ENCODE measurements around the gene UBE2Z.

Gene UBE2Z

DNA sequence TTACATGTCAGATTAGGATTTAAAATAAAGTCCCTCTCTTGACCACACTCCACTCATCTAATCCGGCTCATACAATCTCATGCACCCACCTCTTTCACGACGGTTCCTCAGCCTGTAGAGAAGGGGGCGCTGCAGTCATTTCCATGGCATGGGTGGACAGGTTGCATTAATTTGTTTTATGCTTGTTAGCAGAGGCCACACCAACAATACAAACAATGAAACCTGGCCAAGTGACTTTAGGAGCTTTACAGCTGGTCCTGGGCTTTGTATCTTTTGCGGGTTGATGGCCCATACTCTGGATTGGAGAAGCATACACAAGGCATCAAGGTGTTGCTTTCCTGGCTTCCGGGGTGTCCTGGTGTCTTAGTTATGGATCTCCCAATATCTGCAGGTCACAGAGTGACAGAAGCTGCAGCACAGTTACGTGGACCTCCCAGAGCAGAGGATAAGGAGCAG is 46.1 kb downstream of the UBE2Z start:
- DNase-seq (ENCODE audit: extremely low read depth, low read depth), result no peak

DNA sequence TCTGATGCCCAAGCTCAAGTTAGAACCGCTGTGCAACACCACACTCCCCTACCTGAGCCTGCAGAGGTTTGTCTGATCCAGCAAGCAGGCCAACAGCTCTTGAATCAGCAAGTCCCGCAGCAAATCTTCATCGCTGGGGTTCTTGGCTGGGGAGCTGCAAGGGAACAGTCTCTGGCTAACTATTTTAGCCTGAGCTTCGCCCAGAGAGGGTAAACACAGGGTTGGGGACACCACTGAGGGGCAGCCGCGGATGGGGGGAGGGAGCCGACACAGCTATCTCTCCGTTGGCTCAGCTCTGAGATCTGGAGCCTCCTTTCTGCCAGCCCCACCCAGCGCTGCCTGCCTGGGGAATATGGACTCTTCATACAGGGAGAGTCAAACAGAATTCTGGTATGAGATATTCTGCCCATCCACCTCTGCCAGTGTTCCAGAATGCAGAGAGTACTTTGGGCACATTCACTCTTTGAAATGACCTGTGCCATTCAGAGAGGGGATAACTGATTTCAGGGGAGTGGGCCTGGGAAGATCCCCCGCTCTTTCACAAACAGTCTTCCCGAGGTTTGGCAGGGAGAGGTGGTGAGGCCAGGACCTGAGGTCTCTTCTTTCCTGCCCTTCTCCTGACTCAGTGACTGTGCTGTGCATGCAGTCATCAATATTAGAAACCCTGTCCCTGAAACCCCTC is 52.8 kb downstream of the UBE2Z start:
- TF ChIP-seq, protein P1, sequence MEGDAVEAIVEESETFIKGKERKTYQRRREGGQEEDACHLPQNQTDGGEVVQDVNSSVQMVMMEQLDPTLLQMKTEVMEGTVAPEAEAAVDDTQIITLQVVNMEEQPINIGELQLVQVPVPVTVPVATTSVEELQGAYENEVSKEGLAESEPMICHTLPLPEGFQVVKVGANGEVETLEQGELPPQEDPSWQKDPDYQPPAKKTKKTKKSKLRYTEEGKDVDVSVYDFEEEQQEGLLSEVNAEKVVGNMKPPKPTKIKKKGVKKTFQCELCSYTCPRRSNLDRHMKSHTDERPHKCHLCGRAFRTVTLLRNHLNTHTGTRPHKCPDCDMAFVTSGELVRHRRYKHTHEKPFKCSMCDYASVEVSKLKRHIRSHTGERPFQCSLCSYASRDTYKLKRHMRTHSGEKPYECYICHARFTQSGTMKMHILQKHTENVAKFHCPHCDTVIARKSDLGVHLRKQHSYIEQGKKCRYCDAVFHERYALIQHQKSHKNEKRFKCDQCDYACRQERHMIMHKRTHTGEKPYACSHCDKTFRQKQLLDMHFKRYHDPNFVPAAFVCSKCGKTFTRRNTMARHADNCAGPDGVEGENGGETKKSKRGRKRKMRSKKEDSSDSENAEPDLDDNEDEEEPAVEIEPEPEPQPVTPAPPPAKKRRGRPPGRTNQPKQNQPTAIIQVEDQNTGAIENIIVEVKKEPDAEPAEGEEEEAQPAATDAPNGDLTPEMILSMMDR (IDR thresholded peaks at IDR 0.05; ENCODE audit: low read depth, low read length, missing control alignments), result no peak
- H3K4me3 ChIP-seq (replicated peaks; ENCODE audit: low read depth, low read length), result no peak overlapping the region

More for the DNA sequence above, 46.1 kb downstream of the UBE2Z start:
- H3K4me3 ChIP-seq (replicated peaks; ENCODE audit: low read depth, low read length), result no peak overlapping the region
- TF ChIP-seq, protein P1 (IDR thresholded peaks at IDR 0.05; ENCODE audit: low read depth, low read length, missing control alignments), result peak; percentile 68

DNA sequence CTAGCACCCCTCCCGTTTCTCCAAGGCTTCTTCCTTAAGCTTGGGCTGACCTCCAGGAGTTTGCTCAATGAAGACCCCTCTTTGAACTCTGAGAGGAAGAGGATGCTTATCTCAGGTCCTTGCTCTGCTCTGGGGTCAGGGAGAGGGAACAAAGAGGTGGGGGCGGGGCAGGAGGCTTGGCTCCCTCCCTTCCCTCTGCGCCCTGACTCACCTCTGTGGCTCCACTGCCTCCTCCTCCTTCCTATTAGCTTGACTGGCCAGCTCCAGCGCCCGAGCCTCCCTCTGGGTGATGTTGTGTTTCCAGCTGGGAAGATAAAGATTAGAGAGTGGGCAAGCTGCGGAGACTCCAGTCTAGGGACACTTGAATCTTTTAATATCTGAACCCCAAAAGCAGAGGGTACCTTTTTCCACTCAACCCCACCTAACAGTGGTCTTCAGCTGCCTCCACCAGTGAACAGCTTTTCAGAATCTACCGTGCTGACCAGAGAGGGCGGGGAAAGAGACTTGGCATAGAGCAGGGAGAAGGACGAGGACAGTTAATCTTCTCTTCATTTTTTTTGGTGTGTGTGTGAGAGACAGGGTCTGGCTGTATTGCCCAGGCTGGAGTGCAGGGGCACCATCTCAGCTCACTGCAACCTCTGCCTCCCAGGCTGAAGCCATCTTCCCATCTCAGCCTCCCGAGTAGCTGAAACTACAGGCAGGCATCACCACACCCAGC is 53.5 kb downstream of the UBE2Z start:
- H3K4me3 ChIP-seq (replicated peaks; ENCODE audit: low read depth, low read length), result no peak overlapping the region
- no peak for DNase-seq (ENCODE audit: extremely low read depth, low read depth)
- TF ChIP-seq, protein P1 (IDR thresholded peaks at IDR 0.05; ENCODE audit: low read depth, low read length, missing control alignments), result no peak

More for the DNA sequence above, 52.8 kb downstream of the UBE2Z start:
- no peak for DNase-seq (ENCODE audit: extremely low read depth, low read depth)

DNA sequence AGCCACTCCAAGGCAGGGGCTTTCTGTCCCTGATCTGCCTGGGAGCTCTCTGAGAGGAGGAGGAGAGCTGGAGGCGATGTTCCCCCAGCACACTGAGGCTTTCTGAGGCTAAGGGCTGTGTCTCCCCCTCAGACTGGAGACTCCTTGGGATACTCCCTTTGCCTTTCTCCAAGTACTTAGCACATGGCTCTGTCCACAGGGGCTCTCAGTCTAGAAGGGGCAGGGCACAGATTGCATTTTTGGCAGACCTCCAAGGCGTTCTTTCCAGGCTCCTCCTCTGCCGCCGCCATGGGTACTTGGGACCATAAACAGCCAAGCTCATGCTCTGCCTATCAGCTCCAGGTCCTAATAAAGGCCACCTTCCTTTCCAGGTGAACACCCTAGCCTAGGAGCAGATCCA is 62.0 kb downstream of the UBE2Z start:
- TF ChIP-seq, protein P1 (IDR thresholded peaks at IDR 0.05; ENCODE audit: low read depth, low read length, missing control alignments), result no peak
- DNase-seq (ENCODE audit: extremely low read depth, low read depth), result no peak
- no peak overlapping the region for H3K4me3 ChIP-seq (replicated peaks; ENCODE audit: low read depth, low read length)

DNA sequence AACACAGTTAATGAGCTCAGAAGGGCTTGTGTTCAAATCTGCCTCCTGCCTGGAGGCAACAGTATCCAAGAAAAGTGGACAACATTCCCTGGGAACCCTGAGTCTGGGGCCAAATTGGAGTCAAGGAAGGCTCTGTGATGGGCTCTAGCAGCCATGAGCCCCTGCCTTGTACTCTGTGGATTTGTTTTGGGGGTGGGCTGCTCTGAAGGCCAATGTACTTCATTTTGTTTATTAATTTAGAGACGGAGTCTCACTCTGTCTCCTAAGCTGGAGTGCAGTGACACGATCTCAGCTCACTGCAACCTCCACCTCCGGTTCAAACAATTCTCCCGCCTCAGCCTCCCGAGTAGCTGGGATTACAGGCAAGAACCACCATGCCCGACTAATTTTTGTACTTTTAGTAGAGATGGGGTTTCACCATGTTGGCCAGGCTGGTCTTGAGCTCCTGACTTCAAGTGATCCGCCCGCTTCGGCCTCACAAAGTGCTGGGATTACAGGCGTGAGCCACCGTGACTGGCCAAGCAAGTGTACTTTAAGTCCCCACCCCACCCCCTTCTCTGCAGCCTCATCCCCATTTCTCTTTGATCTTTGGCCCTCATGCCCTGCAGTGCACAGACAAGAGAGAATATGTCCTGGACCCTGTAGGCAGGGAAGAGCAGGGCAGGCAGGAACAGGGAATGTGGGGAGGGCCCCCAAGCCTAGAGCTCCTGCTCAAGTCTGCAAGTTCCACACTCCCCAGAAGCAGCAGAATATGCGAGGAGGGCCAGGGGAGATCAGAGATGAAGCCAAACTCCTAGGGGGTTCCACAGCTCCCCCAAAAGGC is 62.9 kb downstream of the UBE2Z start:
- DNase-seq (ENCODE audit: extremely low read depth, low read depth), result no peak
- TF ChIP-seq, protein P1 (IDR thresholded peaks at IDR 0.05; ENCODE audit: low read depth, low read length, missing control alignments), result no peak
- no peak overlapping the region for H3K4me3 ChIP-seq (replicated peaks; ENCODE audit: low read depth, low read length)

DNA sequence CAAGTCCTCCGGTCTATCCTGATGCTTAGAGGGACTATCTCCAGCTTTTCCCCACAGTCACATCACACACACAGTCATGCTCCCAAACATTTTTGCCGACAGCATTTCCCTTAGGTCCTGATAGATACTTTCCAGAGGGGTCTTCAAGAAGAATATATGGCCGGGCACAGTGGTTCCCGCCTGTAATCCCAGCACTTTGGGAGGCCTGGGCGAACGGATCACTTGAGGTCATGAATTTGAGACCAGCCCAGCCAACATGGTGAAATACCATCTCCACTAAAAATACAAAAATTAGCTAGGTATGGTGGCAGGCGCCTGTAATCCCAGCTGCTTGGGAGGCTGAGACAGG is 64.5 kb downstream of the UBE2Z start:
- TF ChIP-seq, protein P1 (IDR thresholded peaks at IDR 0.05; ENCODE audit: low read depth, low read length, missing control alignments), result no peak
- H3K4me3 ChIP-seq (replicated peaks; ENCODE audit: low read depth, low read length), result no peak overlapping the region
- no peak for DNase-seq (ENCODE audit: extremely low read depth, low read depth)

All from HFF-Myc (cell line).